ENCODE data around the gene AIDA. TPM values are rescaled to one million over a fixed set of nuclear protein-coding genes. Genes with fewer than 3 reads are reported as not detected.
A peak's percentile ranks its signal among the peaks of the same experiment; 100 is the strongest.

The AIDA gene
- total RNA-seq, 1 donor from 2014 or later, result 49.6 TPM

DNA sequence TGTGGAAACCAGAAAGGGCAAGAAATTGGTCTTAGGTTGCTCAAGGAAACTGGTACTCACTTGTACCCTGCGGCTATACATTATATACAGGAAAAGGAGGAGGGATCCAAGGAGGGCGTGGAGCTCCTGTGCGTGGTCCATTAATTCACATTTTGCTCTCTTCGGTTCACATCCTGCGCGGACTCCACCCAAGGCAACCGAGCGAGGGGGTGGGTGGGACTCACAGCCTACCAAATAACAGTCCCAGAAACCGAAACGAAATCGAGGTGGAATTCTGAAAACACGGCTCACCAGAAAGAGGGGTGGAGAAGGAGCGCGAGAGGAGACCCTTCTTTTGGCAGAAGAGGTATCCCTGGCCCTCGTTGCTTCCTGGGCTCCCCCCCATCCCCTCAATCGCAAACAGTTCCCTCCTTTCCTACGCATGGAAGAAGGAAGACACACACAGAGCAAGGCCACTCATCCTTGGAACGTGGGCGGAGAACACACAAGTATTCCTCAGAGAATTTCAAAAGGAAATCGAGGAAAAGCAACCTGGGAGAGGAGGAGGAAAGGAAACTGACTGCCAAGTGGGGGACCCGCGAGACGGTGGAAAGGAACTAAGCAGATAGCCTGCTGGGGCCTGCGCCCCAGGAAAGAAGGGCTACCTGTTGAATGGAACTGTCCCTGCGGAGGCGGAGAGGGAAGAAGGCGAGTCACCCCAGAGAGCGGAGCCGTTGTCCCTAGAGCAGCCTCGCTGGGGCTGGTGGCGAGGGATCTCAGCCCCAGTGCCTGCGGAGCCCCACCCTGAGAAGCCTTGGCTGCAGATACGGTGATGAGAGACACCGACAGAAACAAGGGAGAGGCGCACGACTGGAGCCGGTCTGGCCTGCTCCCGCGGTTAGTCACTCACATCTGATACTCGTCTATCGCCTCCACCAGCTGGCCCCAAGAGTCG, 705 bp downstream of the AIDA start:
- Histone ChIP-seq H3K4me1 (peaks cover 57% of the 10 kb centered on the region), H3K4me3 (peak overlapping the region; percentile 68 to 69), H3K27me3 (no peaks in the 10 kb centered on the region), H3K36me3 (peaks cover 0 to 17% of the 10 kb centered on the region in 2 donors), H3K27ac (peak overlapping the region; percentile 98), H3K9me3 (no peaks in the 10 kb centered on the region)
- TF ChIP-seq CTCF (IDR thresholded peaks at IDR 0.05) (no peak), POLR2A (IDR thresholded peaks at IDR 0.05) (no peak), POLR2AphosphoS5 (IDR thresholded peaks at IDR 0.05; ENCODE audit: insufficient read depth in 1 of 2, low read depth in 1 of 2) (no peak)
- DNase-seq (ENCODE audit: extremely low spot score in 2 of 2), result peak in 1 of 2 donors; percentile 89
- intact Hi-C loops (cut with DNase I), result no loop called here

DNA sequence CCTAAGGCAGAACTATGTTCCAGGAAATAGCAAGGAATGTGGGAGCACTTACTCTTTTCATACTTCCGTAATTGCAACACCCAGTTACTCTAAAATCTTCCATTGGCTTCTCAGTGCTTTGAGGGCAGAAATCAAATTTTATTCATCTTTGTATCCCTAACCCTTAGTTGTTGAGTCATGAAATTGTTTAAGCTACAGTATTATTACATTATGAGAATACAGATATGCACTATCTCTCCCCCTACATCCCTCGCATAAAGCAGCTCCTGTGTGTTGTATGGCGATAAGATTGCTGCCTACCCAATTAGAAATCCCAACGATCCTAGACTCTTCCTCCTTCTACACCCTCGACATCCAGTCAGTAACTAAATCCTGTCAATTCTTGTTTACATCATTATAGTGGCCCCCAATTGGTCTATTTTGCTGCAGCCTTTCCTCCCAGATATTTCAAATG, 2.6 kb downstream of the AIDA start:
- Histone ChIP-seq H3K27ac (no peak overlapping the region), H3K9me3 (no peaks in the 10 kb centered on the region), H3K4me3 (no peak overlapping the region), H3K27me3 (no peaks in the 10 kb centered on the region), H3K4me1 (peaks cover 44% of the 10 kb centered on the region), H3K36me3 (no peaks in the 10 kb centered on the region)
- TF ChIP-seq POLR2AphosphoS5 (IDR thresholded peaks at IDR 0.05; ENCODE audit: insufficient read depth in 1 of 2, low read depth in 1 of 2) (no peak), CTCF (IDR thresholded peaks at IDR 0.05) (no peak), POLR2A (IDR thresholded peaks at IDR 0.05) (no peak)
- intact Hi-C loops (cut with DNase I), result no loop called here
- DNase-seq (ENCODE audit: extremely low spot score in 2 of 2), result no peak

GRCh38 chr1:222706815-222707214, 5.5 kb downstream of the AIDA start:
- TF ChIP-seq CTCF (IDR thresholded peaks at IDR 0.05) (no peak), POLR2AphosphoS5 (IDR thresholded peaks at IDR 0.05; ENCODE audit: insufficient read depth in 1 of 2, low read depth in 1 of 2) (no peak), POLR2A (IDR thresholded peaks at IDR 0.05) (no peak)
- Histone ChIP-seq H3K9me3 (no peaks in the 10 kb centered on the region), H3K27me3 (no peaks in the 10 kb centered on the region), H3K4me1 (peaks cover 33% of the 10 kb centered on the region), H3K4me3 (no peak overlapping the region), H3K36me3 (no peaks in the 10 kb centered on the region), H3K27ac (no peak overlapping the region)
- DNase-seq (ENCODE audit: extremely low spot score in 2 of 2), result no peak
- intact Hi-C loops (cut with DNase I), result no loop called here

- Histone ChIP-seq H3K9me3 (no peaks in the 10 kb centered on the region), H3K36me3 (peaks cover 0 to 6% of the 10 kb centered on the region in 2 donors), H3K27me3 (no peaks in the 10 kb centered on the region), H3K4me1 (peaks cover 15% of the 10 kb centered on the region), H3K27ac (no peak overlapping the region), H3K4me3 (no peak overlapping the region)
- TF ChIP-seq POLR2A (IDR thresholded peaks at IDR 0.05) (no peak), CTCF (IDR thresholded peaks at IDR 0.05) (no peak), POLR2AphosphoS5 (IDR thresholded peaks at IDR 0.05; ENCODE audit: insufficient read depth in 1 of 2, low read depth in 1 of 2) (no peak)
- DNase-seq (ENCODE audit: extremely low spot score in 2 of 2), result no peak
- intact Hi-C loops (cut with DNase I), result loop anchor here (2.0 kb wide), 1 partner anchor 21 kb away; no protein-coding TSS in a partner anchor
These were observed 8.0 kb downstream of the AIDA start for GRCh38 chr1:222704260-222704659.

- Histone ChIP-seq H3K9me3 (no peaks in the 10 kb centered on the region), H3K4me1 (peaks cover 7% of the 10 kb centered on the region), H3K27me3 (no peaks in the 10 kb centered on the region), H3K36me3 (peaks cover 0 to 6% of the 10 kb centered on the region in 2 donors), H3K27ac (no peak overlapping the region), H3K4me3 (no peak overlapping the region)
- intact Hi-C loops (cut with DNase I), result no loop called here
- DNase-seq (ENCODE audit: extremely low spot score in 2 of 2), result no peak
- TF ChIP-seq POLR2AphosphoS5 (IDR thresholded peaks at IDR 0.05; ENCODE audit: insufficient read depth in 1 of 2, low read depth in 1 of 2) (no peak), POLR2A (IDR thresholded peaks at IDR 0.05) (no peak), CTCF (IDR thresholded peaks at IDR 0.05) (no peak)
These were observed 10.1 kb downstream of the AIDA start for GRCh38 chr1:222702210-222702609.

Measured in vagina (tissue), 2 donors.